Tibial artery (tissue), 4 donors: ENCODE measurements around the gene MMS19.

ENCODE experiments used
- DNase-seq, 2 donors: peaks; one replicate each; pipeline ENCODE4 v3.0.0-alpha.2; 2019
- H3K27ac ChIP-seq, 2 donors: fragments of 200-600 bp; sonication (generic) in 1 of 2; 1 replicate in 1 of 2; 2 replicates in 1 of 2; pipeline ENCODE4 v1.5.1; 2018 to 2019; ENCODE audit warnings: mild to moderate bottlenecking in 1 of 2
- H3K27me3 ChIP-seq, 2 donors: fragments of 200-600 bp; sonication (generic) in 1 of 2; one replicate each; pipeline versions ENCODE4 v1.5.1 to v1.6.0; 2016 to 2019
- H3K36me3 ChIP-seq, 3 donors: fragments of 200-600 bp; sonication (generic) in 2 of 3; one replicate each; pipeline ENCODE4 v1.5.1; 2016 to 2019; ENCODE audit warnings: mild to moderate bottlenecking in 2 of 3
- H3K4me1 ChIP-seq, 4 donors: fragments of 200-600 bp; sonication (generic) in 2 of 4; 1 replicate in 3 of 4; 2 replicates in 1 of 4; pipeline ENCODE4 v1.5.1; 2016 to 2019
- H3K4me3 ChIP-seq, 2 donors: fragments of 200-600 bp; sonication (generic) in 1 of 2; 1 replicate in 1 of 2; 2 replicates in 1 of 2; pipeline ENCODE4 v1.5.1; 2018 to 2019; ENCODE audit warnings: mild to moderate bottlenecking in 2 of 2
- H3K9me3 ChIP-seq, 3 donors: fragments of 200-600 bp; sonication (generic) in 1 of 3; one replicate each; pipeline ENCODE4 v1.5.1; 2016 to 2019
- CTCF ChIP-seq, 2 experiments: fragments of 200-600 bp in 1 of 2; fragments of 450-650 bp in 1 of 2; IDR thresholded peaks; one replicate each; pipeline ENCODE4 v1.5.1; 2017 to 2019; ENCODE audit warnings: antibody characterized with exemption in 2 of 2, mild to moderate bottlenecking in 1 of 2, moderate library complexity in 1 of 2
- intact Hi-C: fragments of 100-400 bp; cut with DNase I; formaldehyde crosslinking; loops from one replicate; pipeline ENCODE4 v1.15.0; 2023; ENCODE audit warnings: low total_unique reads

Gene MMS19

GRCh38 chr10:97412891-97413304, 85.3 kb downstream of the MMS19 start:
- H3K27ac ChIP-seq: no peak overlapping the region

DNA sequence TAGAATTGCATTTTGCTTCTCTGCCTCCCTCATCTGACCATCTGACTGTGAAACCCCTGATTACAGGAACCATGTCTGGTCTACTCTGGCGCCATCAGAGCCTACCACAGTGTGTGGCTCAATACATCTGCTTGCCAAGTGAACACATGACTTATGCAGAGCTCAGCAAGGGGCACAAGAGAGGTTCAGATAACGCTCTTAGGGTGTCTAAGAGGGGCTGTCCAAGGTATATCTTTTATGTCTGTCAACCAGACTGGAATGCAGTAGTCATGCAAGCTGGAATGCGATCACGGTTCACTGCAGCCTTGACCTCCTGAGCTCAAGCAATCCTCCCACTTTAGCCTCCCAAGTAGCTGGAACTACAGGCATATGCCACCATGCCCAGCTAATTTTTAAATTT, 86.8 kb downstream of the MMS19 start:
- no peak for TF ChIP-seq CTCF (IDR thresholded peaks at IDR 0.05)
- no peaks in the 10 kb centered on the region for H3K9me3 ChIP-seq
- H3K4me1 ChIP-seq: peaks cover 0 to 8% (median 5%) of the 10 kb centered on the region in 4 donors
- H3K36me3 ChIP-seq: no peaks in the 10 kb centered on the region
- no peak for DNase-seq
- intact Hi-C loops: no loop called here
- H3K4me3 ChIP-seq: no peak overlapping the region
- no peak overlapping the region for H3K27ac ChIP-seq
- H3K27me3 ChIP-seq: no peaks in the 10 kb centered on the region

More at GRCh38 chr10:97412891-97413304, 85.3 kb downstream of the MMS19 start:
- Histone ChIP-seq H3K4me1 (no peaks in the 10 kb centered on the region), H3K4me3 (no peak overlapping the region), H3K27me3 (no peaks in the 10 kb centered on the region), H3K36me3 (no peaks in the 10 kb centered on the region), H3K9me3 (no peaks in the 10 kb centered on the region)
- DNase-seq: no peak
- intact Hi-C loops: no loop called here
- no peak for TF ChIP-seq CTCF (IDR thresholded peaks at IDR 0.05)

DNA sequence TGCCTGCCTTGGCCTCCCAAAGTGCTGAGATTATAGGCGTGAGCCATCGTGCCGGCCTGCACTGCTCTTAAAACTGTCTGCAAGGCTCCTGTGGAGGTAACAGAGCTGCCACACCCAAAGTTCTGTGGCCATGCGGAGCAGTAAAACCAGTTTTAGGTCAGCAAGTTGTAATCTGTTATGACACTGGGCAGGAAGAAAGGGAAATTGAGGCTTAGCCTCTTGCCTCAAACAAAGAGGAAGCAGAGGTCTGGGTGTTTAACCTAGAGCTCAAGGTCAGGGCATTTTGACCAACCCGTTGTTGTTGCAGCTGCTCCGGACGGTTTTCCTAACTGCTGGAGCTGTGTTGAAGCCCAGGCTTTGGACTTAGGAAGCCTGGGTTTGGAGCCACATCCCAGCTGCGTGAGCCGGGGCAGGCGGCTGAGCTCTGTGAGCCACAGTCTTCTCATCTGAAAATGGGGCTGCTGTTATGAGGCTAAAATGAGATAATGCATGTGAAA, 89.7 kb downstream of the MMS19 start:
- intact Hi-C loops: no loop called here

More for the DNA sequence above, 89.7 kb downstream of the MMS19 start:
- no peak overlapping the region for H3K4me3 ChIP-seq
- no peak for TF ChIP-seq CTCF (IDR thresholded peaks at IDR 0.05)
- H3K4me1 ChIP-seq: peaks cover 0 to 8% (median 5%) of the 10 kb centered on the region in 4 donors
- H3K27ac ChIP-seq: no peak overlapping the region
- H3K36me3 ChIP-seq: no peaks in the 10 kb centered on the region
- no peaks in the 10 kb centered on the region for H3K27me3 ChIP-seq
- no peak for DNase-seq
- no peaks in the 10 kb centered on the region for H3K9me3 ChIP-seq
